K562 (cell line): ENCODE results near the gene BRWD1. TPM values are rescaled to one million over a fixed set of nuclear protein-coding genes. Genes with fewer than 3 reads are reported as not detected.
A peak's percentile ranks its signal among the peaks of the same experiment; 100 is the strongest.

ENCODE experiments used
- CBX5 ChIP-seq: IDR thresholded peaks from 2 replicates; pipeline ENCODE4 v1.6.1; 2014; ENCODE audit warnings: low read depth, borderline replicate concordance
- CHD2 ChIP-seq: IDR thresholded peaks from 2 replicates; pipeline ENCODE4 v1.6.1; 2011; ENCODE audit warnings: low read depth, low read length
- GABPB1 ChIP-seq: sonication (generic); formaldehyde crosslinking; IDR thresholded peaks from 2 replicates; pipeline ENCODE4 v1.8.0; 2022; ENCODE audit warnings: mild to moderate bottlenecking, missing genetic modification reagents
- HNRNPH1 ChIP-seq: fragments of 200-400 bp; formaldehyde crosslinking; optimal IDR thresholded peaks from 2 replicates; pipeline ENCODE3; 2017; ENCODE audit warnings: low read depth, mild to moderate bottlenecking, low read length, moderate library complexity
- KAT7 ChIP-seq: sonication (generic); formaldehyde crosslinking; IDR thresholded peaks from 2 replicates; pipeline ENCODE4 v1.8.0; 2022; ENCODE audit warnings: missing genetic modification reagents, mild to moderate bottlenecking, borderline replicate concordance
- LCOR ChIP-seq: sonication (generic); formaldehyde crosslinking; IDR thresholded peaks from 2 replicates; pipeline ENCODE4 v1.8.0; 2022; ENCODE audit warnings: mild to moderate bottlenecking, missing genetic modification reagents
- MBD1 ChIP-seq: fragments of 250-450 bp; sonication (Bioruptor Pico); IDR thresholded peaks from 2 replicates; pipeline ENCODE4 v1.8.0; 2022; ENCODE audit warnings: inconsistent platforms
- MBD2 ChIP-seq: sonication (generic); IDR thresholded peaks from 2 replicates; pipeline ENCODE4 v1.6.1; 2016; ENCODE audit warnings: low read depth, borderline replicate concordance
- PHF8 ChIP-seq: fragments of 200-600 bp; sonication (generic); IDR thresholded peaks from 2 replicates; pipeline ENCODE4 v1.6.1; 2012; ENCODE audit warnings: mixed run types, mild to moderate bottlenecking, inconsistent platforms, low read length, moderate library complexity, borderline replicate concordance
- PRDM10 ChIP-seq: fragments of 450-650 bp; IDR thresholded peaks from 2 replicates; pipeline ENCODE4 v1.6.1; 2018; ENCODE audit not compliant: partially characterized antibody
- TAF9B ChIP-seq: fragments of 450-650 bp; IDR thresholded peaks from 2 replicates; pipeline ENCODE4 v1.6.1; 2018; ENCODE audit warnings: mild to moderate bottlenecking; ENCODE audit not compliant: partially characterized antibody
- TEAD4 ChIP-seq, 2 experiments: sonication (generic) in 1 of 2; formaldehyde crosslinking in 1 of 2; IDR thresholded peaks; 2 replicates each; pipeline versions ENCODE4 v1.6.1 to v1.8.0; 2012 to 2022; ENCODE audit warnings: borderline replicate concordance in 1 of 2, inconsistent platforms in 1 of 2, low read length in 1 of 2, mild to moderate bottlenecking in 1 of 2, missing genetic modification reagents in 1 of 2
- ZBTB2 ChIP-seq: fragments of 450-650 bp; IDR thresholded peaks from 2 replicates; pipeline ENCODE4 v1.6.1; 2016; ENCODE audit warnings: antibody characterized with exemption
- ZFX ChIP-seq: sonication (generic); formaldehyde crosslinking; IDR thresholded peaks from 2 replicates; pipeline ENCODE4 v1.8.0; 2022; ENCODE audit warnings: mild to moderate bottlenecking, missing genetic modification reagents, moderate library complexity
- ZNF197 ChIP-seq: fragments of 200-800 bp; sonication (Bioruptor generic); IDR thresholded peaks from 2 replicates; pipeline ENCODE4 v1.6.1; 2016; ENCODE audit warnings: low read depth, missing genetic modification characterization, missing compliant biosample characterization
- ZNF395 ChIP-seq: fragments of 200-800 bp; sonication (Bioruptor generic); IDR thresholded peaks from 2 replicates; pipeline ENCODE4 v1.6.1; 2017; ENCODE audit warnings: missing genetic modification characterization, missing compliant biosample characterization
- polyA plus RNA-seq, 8 experiments: library from polyadenylated mRNA; depleted of rRNA in 4 of 8; stranded (reverse) in 5 of 8; unstranded in 3 of 8; fragments of >200 nt; fragmentation: Nextera tagmentation in 2 of 8; fragmentation: Illumina TruSeq in 1 of 8; extraction: Ambion mirVana in 2 of 8; extraction: Trizol in 1 of 8; gene quantifications; 2 replicates each; pipeline versions ENCODE4 v1.2.1 to v1.2.3, GENCODE V29; 2011 to 2014; ENCODE audit warnings: inconsistent platforms in 1 of 8, missing spikeins in 1 of 8
- total RNA-seq, 7 experiments: library from RNA; depleted of rRNA in 6 of 7; stranded (reverse); fragments of >200 nt in 6 of 7; fragmentation: Illumina TruSeq in 2 of 7; extraction: Trizol in 2 of 7; gene quantifications; 2 replicates each; pipeline versions ENCODE4 v1.2.1 to v1.2.3, GENCODE V29; 2011 to 2021; ENCODE audit warnings: low replicate concordance in 1 of 7
- TF ChIP-seq, protein P1 (sequence below), 2 experiments: fragments of 250-450 bp in 1 of 2; fragments of 450-650 bp in 1 of 2; sonication (Bioruptor Pico) in 1 of 2; IDR thresholded peaks; 2 replicates each; pipeline versions ENCODE4 v1.6.1 to v1.8.0; 2016 to 2021; ENCODE audit warnings: mild to moderate bottlenecking in 2 of 2, moderate library complexity in 2 of 2, missing compliant biosample characterization in 1 of 2, missing genetic modification characterization in 1 of 2

BRWD1 gene
- total and polyA plus RNA-seq, 9 of the 15 experiments (the other 6 are each of a cell fraction or from before 2014, with no cell fraction given): 10.1 to 60.2 (median 34.1) TPM

DNA sequence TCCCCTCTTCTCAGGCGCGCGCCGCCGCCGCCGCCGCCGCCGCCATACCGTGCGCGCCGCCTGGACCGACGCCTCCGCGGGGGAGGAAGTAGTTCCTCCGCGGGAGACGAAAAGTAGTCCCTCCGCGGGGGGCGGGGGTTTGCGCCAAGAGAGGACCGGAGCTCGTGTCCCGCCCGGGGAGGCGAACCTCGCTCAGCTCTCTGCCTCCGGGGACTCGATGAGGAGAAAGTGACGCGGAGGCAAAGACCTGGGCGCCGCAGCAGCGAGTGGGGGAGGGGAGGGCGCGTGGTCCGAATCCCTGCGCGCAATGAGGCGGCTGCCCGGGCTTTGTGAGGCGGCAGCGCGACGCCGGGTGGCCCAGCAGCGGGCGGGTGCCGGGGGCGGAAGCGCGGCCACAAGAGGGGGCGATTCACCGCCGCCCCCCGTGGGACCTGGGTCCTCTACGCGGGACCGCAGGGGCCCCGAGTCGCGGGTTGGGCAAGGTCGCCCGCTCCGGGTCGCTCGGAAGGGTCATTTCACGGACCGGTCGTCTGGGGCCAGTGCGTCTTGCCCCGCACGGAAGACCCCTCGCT, at the start of gene BRWD1 (continued):
- TF ChIP-seq GABPB1 (CRISPR knock-in tag) (peak; percentile 62; the same call in 1 of the 2 replicates), KAT7 (peak; percentile 90; the same call in 1 of the 2 replicates), MBD1 (CRISPR knock-in tag) (no peak), TEAD4 (IDR thresholded peaks at IDR 0.05; ENCODE audit: low read length) (peak; percentile 40; the same call in 1 of the 2 replicates), TEAD4 (CRISPR knock-in tag; IDR thresholded peaks at IDR 0.05; ENCODE audit: borderline replicate concordance) (0 out of 2 replicates have a peak, but pooled peaks have one; percentile 31), TAF9B (peak; percentile 99), ZNF395 (CRISPR knock-in tag) (no peak), MBD2 (peak; percentile 62; the same call in 1 of the 2 replicates), ZBTB2 (peak; percentile 93), PHF8 (peak; percentile 91; the same call in 1 of the 2 replicates), ZFX (CRISPR knock-in tag) (peak; percentile 86), CBX5 (no peak), PRDM10 (peak; percentile 50), HNRNPH1 (no peak), LCOR (0 out of 2 replicates have a peak, but pooled peaks have one; percentile 54), ZNF197 (CRISPR knock-in tag) (peak; percentile 92), CHD2 (peak; percentile 95)
- TF ChIP-seq, protein P1, sequence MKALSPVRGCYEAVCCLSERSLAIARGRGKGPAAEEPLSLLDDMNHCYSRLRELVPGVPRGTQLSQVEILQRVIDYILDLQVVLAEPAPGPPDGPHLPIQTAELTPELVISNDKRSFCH (CRISPR knock-in tag; IDR thresholded peaks at IDR 0.05): no peak
- TF ChIP-seq, protein P1 (tag; IDR thresholded peaks at IDR 0.05): peak; percentile 99
